NCI-H2171 (cell line): Measurements from ENCODE around the gene STK39.

Experiments used
- DNase-seq: peaks from one replicate; lab custom pipeline; 2025; lab: John Stamatoyannopoulos, UW

Gene STK39

DNA sequence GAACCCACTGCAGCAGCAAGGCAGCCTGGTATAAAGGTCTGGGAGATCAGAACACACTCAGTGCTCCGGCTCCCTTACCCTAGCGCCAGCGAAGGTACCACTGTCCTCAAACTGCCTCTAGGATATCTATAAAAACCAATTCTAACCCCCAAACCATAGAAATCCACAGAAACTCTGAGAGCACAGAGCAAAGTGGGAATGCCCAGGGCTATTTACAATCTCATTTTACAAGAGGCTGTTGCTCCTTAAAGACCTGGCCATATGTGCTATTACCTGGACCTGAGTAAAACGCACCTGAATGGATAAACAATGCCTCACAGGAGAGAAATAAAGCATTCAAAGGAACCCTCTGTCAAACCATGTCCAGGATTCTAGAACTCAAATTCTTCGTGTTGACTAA, 4.3 kb downstream of the STK39 start:
- DNase-seq: no peak

DNA sequence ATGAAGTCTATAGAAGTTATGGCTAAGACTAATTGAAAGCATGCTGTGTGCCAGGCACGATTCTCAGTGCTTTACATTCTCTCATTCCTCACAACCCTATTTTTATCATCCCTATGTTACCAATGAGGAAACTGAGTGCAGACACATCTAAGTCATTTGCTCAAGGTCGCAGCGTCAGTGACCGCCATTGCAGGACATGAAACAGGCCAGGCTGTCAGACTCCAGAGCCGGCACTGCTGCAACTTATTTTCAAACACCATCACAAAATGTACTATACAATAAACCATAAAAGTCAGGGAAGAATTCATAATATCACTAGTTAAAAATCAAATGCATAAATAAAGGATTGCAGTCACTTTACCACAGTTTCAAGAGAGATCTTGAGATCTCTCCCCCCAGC, 5.6 kb downstream of the STK39 start:
- no peak for DNase-seq

DNA sequence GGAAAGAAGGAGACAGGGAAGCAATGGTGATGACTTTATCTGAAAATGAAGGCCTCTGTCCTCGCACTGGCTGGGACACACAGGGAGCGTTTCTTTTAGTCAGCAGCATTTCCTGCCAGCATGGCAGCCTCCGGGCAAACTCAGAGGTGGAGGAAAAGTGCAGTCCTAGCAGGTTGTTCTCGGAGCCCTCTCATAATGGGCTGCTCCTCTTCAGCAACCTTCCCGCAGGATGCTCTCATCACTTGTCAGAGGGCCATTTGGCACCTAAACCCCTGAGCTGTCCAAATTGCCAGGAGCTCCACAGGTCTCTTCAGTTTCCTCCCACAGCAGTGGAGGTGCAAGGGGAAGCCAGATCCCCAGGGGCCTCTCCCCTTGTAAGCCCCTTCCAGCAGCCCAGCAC, 6.2 kb downstream of the STK39 start:
- no peak for DNase-seq

DNA sequence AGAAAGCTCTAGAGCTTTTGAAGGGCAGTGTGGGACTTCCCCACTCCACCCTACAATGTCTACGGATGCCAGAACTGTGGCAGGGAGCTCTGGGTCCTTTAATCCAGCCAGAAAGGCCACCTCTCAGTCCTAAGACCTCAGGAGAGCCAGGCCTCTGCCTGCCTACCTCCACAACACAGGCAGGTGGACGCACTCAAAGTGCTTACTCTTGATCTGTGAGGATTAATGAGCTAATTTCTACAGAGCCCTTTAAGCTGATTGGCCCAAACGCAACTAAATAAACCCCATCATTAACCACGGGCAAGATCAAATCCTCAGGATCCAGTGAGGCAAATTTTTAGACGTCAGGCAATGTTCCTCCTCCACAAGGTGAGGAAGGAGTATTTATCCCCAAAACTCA, 8.1 kb downstream of the STK39 start:
- DNase-seq: no peak

DNA sequence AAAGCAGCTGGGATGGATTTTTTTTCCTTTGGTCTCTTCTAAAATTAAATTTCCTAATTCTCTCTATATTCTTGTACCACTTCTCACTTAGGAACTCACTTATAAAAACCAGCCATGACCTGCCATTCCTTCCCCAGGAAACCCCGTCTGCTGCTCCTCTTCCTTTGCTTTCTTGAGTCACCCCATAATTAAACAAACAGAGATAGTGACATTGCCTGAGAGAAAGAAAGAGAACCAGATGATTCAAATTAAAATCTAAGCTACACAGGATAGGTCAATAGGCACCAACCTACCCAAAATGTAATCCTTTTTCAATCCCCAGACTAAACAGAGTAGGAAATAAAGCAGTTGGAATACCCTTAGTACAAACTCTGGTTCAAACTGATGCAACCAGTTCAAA, 9.7 kb downstream of the STK39 start:
- DNase-seq: no peak

DNA sequence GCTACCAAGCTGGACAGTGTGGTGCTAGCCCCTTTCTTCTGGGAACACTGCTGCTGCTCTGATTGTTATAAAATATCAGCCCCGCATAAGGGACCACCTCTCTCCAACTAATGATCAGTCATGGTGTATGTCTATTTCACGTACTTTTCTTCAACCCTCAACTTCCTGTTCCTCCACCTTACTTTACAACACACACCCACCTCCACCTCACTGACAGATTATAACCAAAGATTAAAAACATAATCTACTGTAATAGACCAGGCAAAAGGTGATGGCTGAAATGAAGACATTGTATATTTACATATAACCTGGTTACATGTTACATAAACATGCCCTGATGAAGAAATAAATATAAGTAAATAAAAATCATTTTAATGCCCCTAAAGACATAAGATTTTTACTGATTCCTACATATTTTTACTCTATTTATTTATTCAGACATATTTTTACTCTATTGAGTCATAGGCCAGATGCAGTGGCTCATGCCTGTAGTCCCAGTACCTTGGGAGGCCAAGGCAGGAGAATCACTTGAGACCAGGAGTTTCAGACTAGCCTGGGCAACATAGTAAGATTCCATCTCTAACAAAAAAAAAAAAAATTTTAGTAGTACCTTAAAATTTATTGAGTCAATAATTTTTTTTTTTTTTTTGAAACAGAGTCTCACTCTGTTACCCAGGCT, 12.8 kb downstream of the STK39 start:
- DNase-seq: no peak

- no peak for DNase-seq
Observed at GRCh38 chr2:168233726-168234406, 13.5 kb downstream of the STK39 start.

GRCh38 chr2:168233166-168233565, 14.2 kb downstream of the STK39 start:
- DNase-seq: no peak

DNA sequence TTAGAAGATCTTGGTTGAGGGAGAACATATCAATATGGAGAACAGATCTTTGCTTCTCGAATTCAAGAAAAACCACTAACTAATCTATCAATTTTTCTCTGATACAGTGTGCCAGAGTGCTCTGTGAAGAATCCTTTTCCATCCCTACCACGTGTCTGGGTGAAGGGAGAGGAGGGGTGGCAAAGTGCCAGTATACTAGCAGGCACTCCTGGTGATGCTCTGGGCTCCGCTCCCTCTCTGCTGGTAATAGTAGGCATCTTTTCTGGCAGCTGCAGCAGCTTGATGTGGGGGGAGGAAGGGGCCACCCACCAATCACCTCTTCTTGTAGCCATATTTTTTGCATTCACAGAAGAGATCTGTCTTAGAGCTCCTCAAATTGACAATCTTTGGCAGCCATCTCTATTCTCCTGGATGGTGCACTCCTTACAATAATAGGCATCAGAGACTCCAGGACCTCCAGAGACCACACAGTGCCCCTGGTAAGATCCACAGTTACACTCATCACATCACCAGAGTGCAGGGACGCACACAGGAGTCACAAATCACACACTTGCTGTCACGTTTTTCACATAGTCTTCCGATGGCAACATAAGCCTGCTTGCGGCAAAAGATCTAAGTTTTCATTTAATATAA, 15.7 kb downstream of the STK39 start:
- DNase-seq: peak; percentile 57

DNA sequence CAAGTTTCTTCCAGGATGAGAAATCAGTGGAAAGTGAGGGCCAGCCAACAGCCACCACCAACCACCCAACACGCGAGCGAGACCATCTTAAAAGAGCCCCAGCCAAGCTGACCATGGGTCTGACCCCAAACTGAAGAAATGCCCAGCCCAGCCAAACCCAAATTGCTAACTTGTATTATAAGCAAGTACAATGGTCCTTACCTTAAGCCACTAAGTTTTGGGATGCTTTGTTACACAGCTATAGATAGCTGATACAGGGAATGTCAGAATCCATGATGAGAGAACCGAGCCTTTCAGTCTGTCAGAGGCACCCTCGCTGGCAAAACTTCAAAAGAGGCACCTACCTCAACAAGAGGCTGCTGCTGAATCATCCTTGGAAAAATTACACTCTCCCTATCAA, 17.0 kb downstream of the STK39 start:
- no peak for DNase-seq

- DNase-seq: no peak
Observed at GRCh38 chr2:168224346-168224745, 23.0 kb downstream of the STK39 start.

GRCh38 chr2:168222088-168222487, 25.3 kb downstream of the STK39 start:
- no peak for DNase-seq

DNA sequence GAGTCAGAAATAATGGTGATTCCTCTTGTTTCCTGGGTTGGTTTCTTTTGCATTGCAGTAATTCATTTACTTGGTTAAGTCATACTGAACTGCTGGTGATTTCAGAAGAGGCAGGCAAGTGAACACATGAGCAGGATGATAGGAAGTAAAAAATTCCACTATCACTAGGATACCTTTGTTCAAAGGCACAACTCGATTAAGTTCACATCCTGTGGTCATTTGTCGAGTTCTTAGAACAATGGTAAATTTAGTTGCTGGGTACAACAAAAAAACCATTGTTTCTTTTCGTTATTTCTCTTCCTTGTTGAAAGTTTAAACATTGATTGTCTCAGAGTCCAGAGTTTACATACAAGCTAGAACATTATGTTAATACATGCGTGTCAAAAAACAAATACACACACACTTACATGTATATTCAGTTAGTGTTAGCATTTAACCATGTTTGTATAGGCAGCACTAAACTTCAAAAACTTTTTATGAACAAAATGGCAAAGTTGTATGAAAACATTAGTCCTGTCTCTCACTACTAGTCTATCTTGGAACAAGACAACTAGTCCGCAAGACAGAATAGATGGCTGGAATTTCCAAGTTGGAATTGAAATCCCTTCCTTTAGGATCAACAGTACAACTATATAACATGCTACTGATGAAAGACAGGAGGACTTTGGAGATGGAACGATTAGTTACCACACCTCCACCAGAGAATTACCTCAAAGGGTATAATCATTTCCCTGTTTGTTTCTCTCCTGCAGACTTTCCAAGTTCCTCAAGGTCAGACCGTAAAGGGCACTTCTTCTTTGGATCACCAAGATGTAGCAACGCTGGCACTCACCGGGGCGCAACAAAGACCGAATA, 26.2 kb downstream of the STK39 start:
- no peak for DNase-seq

DNA sequence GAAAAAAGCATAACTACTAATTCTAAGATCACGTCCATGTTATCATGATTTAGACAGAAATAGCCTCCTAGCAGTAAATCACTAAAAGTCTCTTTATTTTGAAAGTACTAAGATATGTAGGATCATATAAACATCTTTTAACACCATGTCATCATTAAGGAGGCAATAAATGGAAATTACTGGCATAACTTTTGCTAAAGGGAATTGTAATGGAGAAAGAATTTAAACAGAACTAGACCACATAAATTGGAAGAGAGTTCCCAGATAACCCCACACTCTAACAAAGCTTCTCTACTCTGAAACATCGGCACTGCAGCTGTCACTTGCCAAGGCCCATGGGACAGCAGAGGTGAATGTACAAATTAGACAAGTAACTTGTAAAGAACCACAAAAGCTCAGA, 29.5 kb downstream of the STK39 start:
- DNase-seq: no peak

GRCh38 chr2:168216351-168217005, 30.9 kb downstream of the STK39 start:
- DNase-seq: no peak

- DNase-seq: no peak
Observed at GRCh38 chr2:168215813-168216212, 31.6 kb downstream of the STK39 start.

DNA sequence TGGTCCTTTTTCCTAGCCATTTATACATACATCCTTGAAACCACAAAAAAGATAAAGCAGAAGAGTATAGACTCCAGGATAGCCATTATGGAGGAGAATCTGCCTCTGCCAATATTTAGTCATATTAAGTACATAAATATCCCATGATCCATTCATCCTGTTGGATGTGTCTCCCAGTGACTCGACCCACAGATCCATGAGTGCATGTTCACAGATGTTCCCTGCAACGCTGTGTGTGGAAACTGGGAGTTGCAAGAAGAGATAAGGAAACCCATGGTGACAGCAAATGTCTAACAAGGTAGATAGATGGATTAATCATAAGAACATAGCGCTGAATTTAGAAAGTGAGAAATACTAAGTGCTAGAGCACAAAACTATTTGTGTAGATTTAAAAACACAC, 34.5 kb downstream of the STK39 start:
- DNase-seq: no peak

DNA sequence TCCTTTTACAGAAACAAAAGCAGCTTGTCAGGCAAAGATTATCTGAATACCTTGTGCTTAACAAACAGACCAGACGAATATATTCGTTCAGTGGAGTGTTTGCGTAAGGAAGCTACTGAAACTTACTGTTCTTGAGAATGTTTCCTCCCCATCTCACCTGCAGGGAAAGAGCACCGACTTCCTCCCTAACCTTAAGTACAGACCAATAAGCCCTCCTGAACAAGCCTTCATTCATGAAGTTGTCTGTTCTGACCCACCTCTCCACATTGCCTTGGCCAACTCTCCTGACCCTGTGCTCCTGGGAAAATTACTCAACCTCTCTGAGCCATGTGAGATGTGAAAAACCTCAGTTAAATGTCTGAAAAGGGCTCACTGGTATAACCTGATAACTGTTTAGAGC, 35.2 kb downstream of the STK39 start:
- no peak for DNase-seq

- no peak for DNase-seq
Observed at GRCh38 chr2:168211664-168212163, 35.7 kb downstream of the STK39 start.

GRCh38 chr2:168210895-168211570, 36.4 kb downstream of the STK39 start:
- no peak for DNase-seq

GRCh38 chr2:168210216-168210894, 37.0 kb downstream of the STK39 start:
- DNase-seq: no peak
